Neural cell (in vitro differentiated cells): ENCODE results near the gene SLC10A4. TPM values are rescaled to one million over a fixed set of nuclear protein-coding genes. Genes with fewer than 3 reads are reported as not detected.

Source experiments
- H2AFZ ChIP-seq: fragments of 200-600, 300-800 bp; sonication (generic), shearing (Covaris generic); 2 replicates; pipeline ENCODE4 v1.6.0; 2014; ENCODE audit warnings: low read depth, mild to moderate bottlenecking, antibody characterized with exemption, low read length, moderate library complexity
- H3F3A ChIP-seq: fragments of 200-600 bp; shearing (Covaris generic); 2 replicates; pipeline ENCODE4 v1.6.1; 2016; ENCODE audit warnings: mild to moderate bottlenecking, moderate library complexity, mixed read lengths, antibody characterized with exemption, low read length; ENCODE audit not compliant: insufficient read depth, poor library complexity, severe bottlenecking
- H3K27ac ChIP-seq: fragments of 200-600, 300-800 bp; sonication (generic), shearing (Covaris generic); 2 replicates; pipeline ENCODE4 v1.5.1; 2014; ENCODE audit warnings: mild to moderate bottlenecking, low read length, moderate library complexity
- H3K27me3 ChIP-seq: fragments of 300-800, 200-600 bp; sonication (generic), shearing (Covaris generic); 2 replicates; pipeline ENCODE4 v1.6.0; 2014; ENCODE audit warnings: mild to moderate bottlenecking, low read depth, low read length, moderate library complexity; ENCODE audit not compliant: insufficient read depth
- H3K36me3 ChIP-seq: fragments of 300-800, 200-600 bp; sonication (generic), shearing (Covaris generic); 2 replicates; pipeline ENCODE4 v1.5.1; 2014; ENCODE audit warnings: mild to moderate bottlenecking, antibody characterized with exemption, low read length, moderate library complexity; ENCODE audit not compliant: insufficient read depth
- H3K4me2 ChIP-seq: fragments of 300-800, 200-600 bp; sonication (generic), shearing (Covaris generic); 2 replicates; pipeline ENCODE4 v1.6.0; 2014; ENCODE audit warnings: mild to moderate bottlenecking, low read length
- H3K4me3 ChIP-seq: fragments of 300-800, 200-600 bp; sonication (generic), shearing (Covaris generic); 2 replicates; pipeline ENCODE4 v1.5.1; 2014; ENCODE audit warnings: mild to moderate bottlenecking, low read length, moderate library complexity
- H3K79me2 ChIP-seq: fragments of 200-600 bp; shearing (Covaris generic); replicated peaks from 2 replicates; pipeline ENCODE4 v1.6.0; 2014; ENCODE audit warnings: mild to moderate bottlenecking, low read length, moderate library complexity; ENCODE audit not compliant: insufficient read depth
- H3K9ac ChIP-seq: fragments of 300-800, 200-600 bp; sonication (generic), shearing (Covaris generic); 2 replicates; pipeline ENCODE4 v1.6.1; 2016; ENCODE audit warnings: mild to moderate bottlenecking, low read length, mixed read lengths
- H3K9me2 ChIP-seq: fragments of 200-600 bp; shearing (Covaris generic); 2 replicates; pipeline ENCODE4 v1.6.1; 2016; ENCODE audit warnings: mild to moderate bottlenecking, low read length, mixed read lengths; ENCODE audit not compliant: insufficient read depth
- H3K9me3 ChIP-seq: fragments of 200-600, 300-800 bp; sonication (generic), shearing (Covaris generic); 2 replicates; pipeline ENCODE4 v1.6.1; 2016; ENCODE audit warnings: mild to moderate bottlenecking, mixed run types, low read length, moderate library complexity, mixed read lengths
- H4K20me1 ChIP-seq: fragments of 200-600 bp; shearing (Covaris generic); 2 replicates; pipeline ENCODE4 v1.6.1; 2016; ENCODE audit warnings: mild to moderate bottlenecking, mixed run types; ENCODE audit not compliant: insufficient read depth
- CTCF ChIP-seq: fragments of 450-650 bp; IDR thresholded peaks from 2 replicates; pipeline ENCODE4 v1.5.1; 2014; ENCODE audit warnings: antibody characterized with exemption, mild to moderate bottlenecking, moderate library complexity; ENCODE audit not compliant: poor library complexity, severe bottlenecking
- EP300 ChIP-seq: fragments of 450-650 bp; conservative IDR thresholded peaks from 2 replicates; pipeline ENCODE4 v1.6.1; 2014; ENCODE audit warnings: antibody characterized with exemption, mild to moderate bottlenecking, moderate library complexity; ENCODE audit not compliant: poor library complexity, severe bottlenecking
- EZH2 ChIP-seq: fragments of 200-600, 300-800 bp; shearing (Covaris generic), sonication (generic); IDR thresholded peaks from 2 replicates; pipeline ENCODE4 v1.6.1; 2014; ENCODE audit warnings: antibody characterized with exemption, low read length, borderline replicate concordance, mild to moderate bottlenecking; ENCODE audit not compliant: insufficient read depth, poor library complexity, severe bottlenecking
- MXI1 ChIP-seq: fragments of 450-650 bp; conservative IDR thresholded peaks from 2 replicates; pipeline ENCODE4 v1.6.1; 2014; ENCODE audit warnings: antibody characterized with exemption, mild to moderate bottlenecking; ENCODE audit not compliant: poor library complexity, severe bottlenecking
- POLR2AphosphoS5 ChIP-seq: IDR thresholded peaks from 2 replicates; pipeline ENCODE4 v1.6.1; 2012
- RAD21 ChIP-seq: fragments of 450-650 bp; conservative IDR thresholded peaks from 2 replicates; pipeline ENCODE4 v1.6.1; 2014; ENCODE audit warnings: antibody characterized with exemption, mild to moderate bottlenecking, moderate library complexity
- REST ChIP-seq: IDR thresholded peaks from 2 replicates; pipeline ENCODE4 v1.6.1; 2012; ENCODE audit warnings: borderline replicate concordance
- SMC3 ChIP-seq: fragments of 450-650 bp; conservative IDR thresholded peaks from 2 replicates; pipeline ENCODE4 v1.6.1; 2014; ENCODE audit warnings: antibody characterized with exemption, mild to moderate bottlenecking, moderate library complexity; ENCODE audit not compliant: poor library complexity
- TAF1 ChIP-seq: IDR thresholded peaks from 2 replicates; pipeline ENCODE4 v1.6.1; 2012; ENCODE audit warnings: low read depth
- polyA plus RNA-seq: library from polyadenylated mRNA; depleted of rRNA; stranded (reverse); fragments of >200 nt; gene quantifications from 2 replicates; pipeline ENCODE4 v1.2.3, GENCODE V29; 2014

Gene SLC10A4
- polyA plus RNA-seq, 1 donor from 2014 or later, result 14.5 TPM

- Histone ChIP-seq H4K20me1 (no peaks in the 10 kb centered on the region), H3K9ac (no peak overlapping the region), H3K4me3 (no peak overlapping the region), H3K4me2 (no peak overlapping the region), H3K27me3 (no peaks in the 10 kb centered on the region), H3F3A (no peaks in the 10 kb centered on the region), H3K79me2 (no peaks in the 10 kb centered on the region), H2AFZ (no peak overlapping the region), H3K36me3 (no peaks in the 10 kb centered on the region), H3K27ac (no peak overlapping the region), H3K9me2 (no peaks in the 10 kb centered on the region), H3K9me3 (no peaks in the 10 kb centered on the region)
- no peak for TF ChIP-seq POLR2AphosphoS5
- TF ChIP-seq TAF1, result no peak
- TF ChIP-seq SMC3, result no peak
- TF ChIP-seq MXI1, result no peak
- TF ChIP-seq EP300, result no peak
- no peak for TF ChIP-seq CTCF
- TF ChIP-seq REST, result no peak
- no peak for TF ChIP-seq EZH2
- TF ChIP-seq RAD21, result no peak
Observed at GRCh38 chr4:48478273-48478672, 4.9 kb upstream of the SLC10A4 start.

GRCh38 chr4:48481581-48481980, 1.6 kb upstream of the SLC10A4 start:
- Histone ChIP-seq H3K9me2 (no peaks in the 10 kb centered on the region), H3K4me2 (no peak overlapping the region), H3K36me3 (no peaks in the 10 kb centered on the region), H4K20me1 (no peaks in the 10 kb centered on the region), H3K27me3 (peaks cover 3% of the 10 kb centered on the region), H3K9ac (no peak overlapping the region), H2AFZ (no peak overlapping the region), H3K79me2 (peaks cover 22% of the 10 kb centered on the region), H3K9me3 (no peaks in the 10 kb centered on the region), H3F3A (no peaks in the 10 kb centered on the region), H3K4me3 (no peak overlapping the region), H3K27ac (no peak overlapping the region)
- TF ChIP-seq MXI1 (no peak), CTCF (no peak), RAD21 (no peak), EZH2 (no peak), SMC3 (no peak), POLR2AphosphoS5 (no peak), TAF1 (no peak), REST (no peak), EP300 (no peak)
